OCI-LY7 (cell line): ENCODE results near the gene PIP4K2A.

ENCODE experiments used
- EZH2phosphoT487 ChIP-seq: fragments of 200-600 bp; sonication (generic); IDR thresholded peaks from 2 replicates; pipeline ENCODE4 v1.6.1; 2018; ENCODE audit warnings: low read depth, borderline replicate concordance, mild to moderate bottlenecking, mixed run types, antibody characterized with exemption, low read length, moderate library complexity, mixed read lengths
- TF ChIP-seq, protein P1 (sequence below): fragments of 200-600 bp; sonication (generic); conservative IDR thresholded peaks from 2 replicates; pipeline ENCODE4 v1.5.1; 2014; ENCODE audit warnings: mild to moderate bottlenecking, antibody characterized with exemption, low read length, moderate library complexity, mixed read lengths

DNA sequence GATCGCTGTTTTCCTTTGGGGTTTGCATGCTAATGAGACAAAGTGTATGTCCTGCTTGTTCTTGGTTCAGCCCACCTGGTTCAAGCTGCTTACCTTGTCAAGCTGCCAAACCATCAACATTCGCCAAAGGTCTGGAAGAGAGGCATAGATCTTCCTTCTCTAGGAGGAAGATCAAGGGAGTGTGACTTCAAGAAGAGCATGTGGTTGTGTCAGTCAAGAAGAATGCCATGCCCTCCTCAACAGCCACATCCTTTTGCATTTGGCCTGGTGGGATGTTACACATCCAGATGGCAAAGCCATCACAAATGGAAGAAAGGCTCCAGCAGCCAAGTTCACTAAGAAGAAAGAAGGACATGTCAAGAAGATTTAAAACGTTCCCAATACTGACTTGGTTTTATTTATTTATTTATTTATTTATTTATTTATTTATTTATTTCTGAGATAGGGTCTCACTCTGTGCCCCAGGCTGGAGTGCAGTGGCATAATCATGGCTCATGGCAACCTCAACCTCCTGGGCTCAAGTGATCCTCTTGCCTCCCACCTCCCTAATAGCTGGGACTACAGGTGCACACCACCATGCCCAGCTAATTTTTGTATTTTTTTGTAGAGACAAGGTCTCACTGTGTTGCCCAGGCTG, 5.1 kb upstream of the PIP4K2A start:
- TF ChIP-seq, protein P1, sequence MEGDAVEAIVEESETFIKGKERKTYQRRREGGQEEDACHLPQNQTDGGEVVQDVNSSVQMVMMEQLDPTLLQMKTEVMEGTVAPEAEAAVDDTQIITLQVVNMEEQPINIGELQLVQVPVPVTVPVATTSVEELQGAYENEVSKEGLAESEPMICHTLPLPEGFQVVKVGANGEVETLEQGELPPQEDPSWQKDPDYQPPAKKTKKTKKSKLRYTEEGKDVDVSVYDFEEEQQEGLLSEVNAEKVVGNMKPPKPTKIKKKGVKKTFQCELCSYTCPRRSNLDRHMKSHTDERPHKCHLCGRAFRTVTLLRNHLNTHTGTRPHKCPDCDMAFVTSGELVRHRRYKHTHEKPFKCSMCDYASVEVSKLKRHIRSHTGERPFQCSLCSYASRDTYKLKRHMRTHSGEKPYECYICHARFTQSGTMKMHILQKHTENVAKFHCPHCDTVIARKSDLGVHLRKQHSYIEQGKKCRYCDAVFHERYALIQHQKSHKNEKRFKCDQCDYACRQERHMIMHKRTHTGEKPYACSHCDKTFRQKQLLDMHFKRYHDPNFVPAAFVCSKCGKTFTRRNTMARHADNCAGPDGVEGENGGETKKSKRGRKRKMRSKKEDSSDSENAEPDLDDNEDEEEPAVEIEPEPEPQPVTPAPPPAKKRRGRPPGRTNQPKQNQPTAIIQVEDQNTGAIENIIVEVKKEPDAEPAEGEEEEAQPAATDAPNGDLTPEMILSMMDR: no peak
- no peak for TF ChIP-seq EZH2phosphoT487
